ENCODE results near the gene SCD5.

Gene SCD5

GRCh38 chr4:82814034-82814433 lies 15.4 kb upstream of the SCD5 start:
- H3K4me3 ChIP-seq (ENCODE audit: low read length): no peak overlapping the region
- no peak for DNase-seq (ENCODE audit: low read depth, low spot score)
- H3K27ac ChIP-seq (ENCODE audit: low read length): no peak overlapping the region
- H3K27me3 ChIP-seq (ENCODE audit: control insufficient read depth, insufficient read depth, low read length): peaks cover 22% of the 10 kb centered on the region
- no peaks in the 10 kb centered on the region for H3K9me3 ChIP-seq (ENCODE audit: control insufficient read depth, insufficient read depth, low read length)
- H3K36me3 ChIP-seq (ENCODE audit: control insufficient read depth, insufficient read depth, low read length): peaks cover 2% of the 10 kb centered on the region; the same call in 1 of the 2 replicates
- no peaks in the 10 kb centered on the region for H3K4me1 ChIP-seq (ENCODE audit: control insufficient read depth, insufficient read depth, low read length)
- no CpG with 5 or more reads among the region's 1 CpG for WGBS (ENCODE audit: insufficient coverage, insufficient read length)

GRCh38 chr4:82811838-82812341 lies 13.3 kb upstream of the SCD5 start:
- H3K27me3 ChIP-seq (ENCODE audit: control insufficient read depth, insufficient read depth, low read length): peaks cover 22% of the 10 kb centered on the region
- DNase-seq (ENCODE audit: low read depth, low spot score): no peak
- H3K27ac ChIP-seq (ENCODE audit: low read length): no peak overlapping the region
- H3K4me3 ChIP-seq (ENCODE audit: low read length): no peak overlapping the region
- WGBS (ENCODE audit: insufficient coverage, insufficient read length): 100% methylated on average over 2 of the region's 6 CpGs
- H3K4me1 ChIP-seq (ENCODE audit: control insufficient read depth, insufficient read depth, low read length): no peaks in the 10 kb centered on the region
- H3K36me3 ChIP-seq (ENCODE audit: control insufficient read depth, insufficient read depth, low read length): no peaks in the 10 kb centered on the region
- no peaks in the 10 kb centered on the region for H3K9me3 ChIP-seq (ENCODE audit: control insufficient read depth, insufficient read depth, low read length)

- Histone ChIP-seq H3K4me1 (ENCODE audit: control insufficient read depth, insufficient read depth, low read length) (no peaks in the 10 kb centered on the region), H3K9me3 (ENCODE audit: control insufficient read depth, insufficient read depth, low read length) (no peaks in the 10 kb centered on the region), H3K27ac (ENCODE audit: low read length) (no peak overlapping the region), H3K36me3 (ENCODE audit: control insufficient read depth, insufficient read depth, low read length) (no peaks in the 10 kb centered on the region), H3K4me3 (ENCODE audit: low read length) (no peak overlapping the region), H3K27me3 (ENCODE audit: control insufficient read depth, insufficient read depth, low read length) (peaks cover 22% of the 10 kb centered on the region)
- no CpG with 5 or more reads among the region's 1 CpG for WGBS (ENCODE audit: insufficient coverage, insufficient read length)
- DNase-seq (ENCODE audit: low read depth, low spot score): no peak
Measured at GRCh38 chr4:82811392-82811791, 12.8 kb upstream of the SCD5 start.

- no peaks in the 10 kb centered on the region for H3K4me1 ChIP-seq (ENCODE audit: control insufficient read depth, insufficient read depth, low read length)
- H3K36me3 ChIP-seq (ENCODE audit: control insufficient read depth, insufficient read depth, low read length): no peaks in the 10 kb centered on the region
- no peak overlapping the region for H3K4me3 ChIP-seq (ENCODE audit: low read length)
- peaks cover 26% of the 10 kb centered on the region for H3K27me3 ChIP-seq (ENCODE audit: control insufficient read depth, insufficient read depth, low read length)
- no CpG with 5 or more reads among the region's 4 CpGs for WGBS (ENCODE audit: insufficient coverage, insufficient read length)
- H3K9me3 ChIP-seq (ENCODE audit: control insufficient read depth, insufficient read depth, low read length): no peaks in the 10 kb centered on the region
- H3K27ac ChIP-seq (ENCODE audit: low read length): no peak overlapping the region
- no peak for DNase-seq (ENCODE audit: low read depth, low spot score)
Measured at GRCh38 chr4:82810176-82810575, 11.6 kb upstream of the SCD5 start.

- no peak overlapping the region for H3K27ac ChIP-seq (ENCODE audit: low read length)
- DNase-seq (ENCODE audit: low read depth, low spot score): no peak
- no peaks in the 10 kb centered on the region for H3K9me3 ChIP-seq (ENCODE audit: control insufficient read depth, insufficient read depth, low read length)
- H3K4me1 ChIP-seq (ENCODE audit: control insufficient read depth, insufficient read depth, low read length): no peaks in the 10 kb centered on the region
- peaks cover 30% of the 10 kb centered on the region for H3K27me3 ChIP-seq (ENCODE audit: control insufficient read depth, insufficient read depth, low read length)
- H3K36me3 ChIP-seq (ENCODE audit: control insufficient read depth, insufficient read depth, low read length): no peaks in the 10 kb centered on the region
- no peak overlapping the region for H3K4me3 ChIP-seq (ENCODE audit: low read length)
Measured at GRCh38 chr4:82809619-82810018, 11.0 kb upstream of the SCD5 start.

GRCh38 chr4:82803746-82804145 lies 5.2 kb upstream of the SCD5 start:
- WGBS (ENCODE audit: insufficient coverage, insufficient read length): no CpG with 5 or more reads among the region's 4 CpGs
- Histone ChIP-seq H3K36me3 (ENCODE audit: control insufficient read depth, insufficient read depth, low read length) (no peaks in the 10 kb centered on the region), H3K4me3 (ENCODE audit: low read length) (no peak overlapping the region), H3K27me3 (ENCODE audit: control insufficient read depth, insufficient read depth, low read length) (peaks cover 31% of the 10 kb centered on the region), H3K27ac (ENCODE audit: low read length) (no peak overlapping the region), H3K4me1 (ENCODE audit: control insufficient read depth, insufficient read depth, low read length) (peaks cover 2% of the 10 kb centered on the region; the same call in 1 of the 2 replicates), H3K9me3 (ENCODE audit: control insufficient read depth, insufficient read depth, low read length) (no peaks in the 10 kb centered on the region)
- DNase-seq (ENCODE audit: low read depth, low spot score): no peak

- Histone ChIP-seq H3K9me3 (ENCODE audit: control insufficient read depth, insufficient read depth, low read length) (no peaks in the 10 kb centered on the region), H3K4me3 (ENCODE audit: low read length) (no peak overlapping the region), H3K27ac (ENCODE audit: low read length) (no peak overlapping the region), H3K27me3 (ENCODE audit: control insufficient read depth, insufficient read depth, low read length) (peaks cover 34% of the 10 kb centered on the region), H3K36me3 (ENCODE audit: control insufficient read depth, insufficient read depth, low read length) (no peaks in the 10 kb centered on the region), H3K4me1 (ENCODE audit: control insufficient read depth, insufficient read depth, low read length) (peaks cover 2% of the 10 kb centered on the region; the same call in 1 of the 2 replicates)
- no CpG with 5 or more reads among the region's 2 CpGs for WGBS (ENCODE audit: insufficient coverage, insufficient read length)
- DNase-seq (ENCODE audit: low read depth, low spot score): no peak
Measured at GRCh38 chr4:82802911-82803310, 4.3 kb upstream of the SCD5 start.

- H3K27me3 ChIP-seq (ENCODE audit: control insufficient read depth, insufficient read depth, low read length): peaks cover 42% of the 10 kb centered on the region
- DNase-seq (ENCODE audit: low read depth, low spot score): no peak
- no CpG with 5 or more reads among the region's 3 CpGs for WGBS (ENCODE audit: insufficient coverage, insufficient read length)
- H3K27ac ChIP-seq (ENCODE audit: low read length): no peak overlapping the region
- no peak overlapping the region for H3K4me3 ChIP-seq (ENCODE audit: low read length)
- peaks cover 2% of the 10 kb centered on the region; the same call in 1 of the 2 replicates for H3K4me1 ChIP-seq (ENCODE audit: control insufficient read depth, insufficient read depth, low read length)
- no peaks in the 10 kb centered on the region for H3K36me3 ChIP-seq (ENCODE audit: control insufficient read depth, insufficient read depth, low read length)
- H3K9me3 ChIP-seq (ENCODE audit: control insufficient read depth, insufficient read depth, low read length): no peaks in the 10 kb centered on the region
Measured at GRCh38 chr4:82801910-82802521, 3.4 kb upstream of the SCD5 start.

GRCh38 chr4:82799006-82799881 lies 648 bp upstream of the SCD5 start:
- no peak for DNase-seq (ENCODE audit: low read depth, low spot score)
- Histone ChIP-seq H3K4me1 (ENCODE audit: control insufficient read depth, insufficient read depth, low read length) (peaks cover 4% of the 10 kb centered on the region; the same call in 1 of the 2 replicates), H3K27me3 (ENCODE audit: control insufficient read depth, insufficient read depth, low read length) (peaks cover 51% of the 10 kb centered on the region), H3K27ac (ENCODE audit: low read length) (no peak overlapping the region), H3K4me3 (ENCODE audit: low read length) (peak overlapping the region; percentile 23; the same call in 1 of the 2 replicates), H3K9me3 (ENCODE audit: control insufficient read depth, insufficient read depth, low read length) (no peaks in the 10 kb centered on the region), H3K36me3 (ENCODE audit: control insufficient read depth, insufficient read depth, low read length) (no peaks in the 10 kb centered on the region)
- no CpG with 5 or more reads among the region's 25 CpGs for WGBS (ENCODE audit: insufficient coverage, insufficient read length)

GRCh38 chr4:82797405-82798111 lies 1.0 kb downstream of the SCD5 start:
- H3K27ac ChIP-seq (ENCODE audit: low read length): no peak overlapping the region
- peak overlapping the region; percentile 48; the same call in 1 of the 2 replicates for H3K4me3 ChIP-seq (ENCODE audit: low read length)
- no CpG with 5 or more reads among the region's 47 CpGs for whole genome bisulfite sequencing (ENCODE audit: insufficient coverage, insufficient read length)
- H3K4me1 ChIP-seq (ENCODE audit: control insufficient read depth, insufficient read depth, low read length): peaks cover 4% of the 10 kb centered on the region; the same call in 1 of the 2 replicates
- H3K27me3 ChIP-seq (ENCODE audit: control insufficient read depth, insufficient read depth, low read length): peaks cover 66% of the 10 kb centered on the region
- no peaks in the 10 kb centered on the region for H3K9me3 ChIP-seq (ENCODE audit: control insufficient read depth, insufficient read depth, low read length)
- no peak for DNase-seq (ENCODE audit: low read depth, low spot score)
- no peaks in the 10 kb centered on the region for H3K36me3 ChIP-seq (ENCODE audit: control insufficient read depth, insufficient read depth, low read length)
